T1000 (cell line): ENCODE data around the gene KCNJ15.

Experiments used
- DNase-seq: peaks from one replicate; lab custom pipeline; 2025; ENCODE audit warnings: mixed read lengths; lab: John Stamatoyannopoulos, UW

The KCNJ15 gene

GRCh38 chr21:38326899-38327298, 70.1 kb downstream of the KCNJ15 start:
- no peak for DNase-seq

- no peak for DNase-seq
Observed at GRCh38 chr21:38327984-38328383, 71.2 kb downstream of the KCNJ15 start.

GRCh38 chr21:38329162-38329561, 72.4 kb downstream of the KCNJ15 start:
- DNase-seq = no peak

DNA sequence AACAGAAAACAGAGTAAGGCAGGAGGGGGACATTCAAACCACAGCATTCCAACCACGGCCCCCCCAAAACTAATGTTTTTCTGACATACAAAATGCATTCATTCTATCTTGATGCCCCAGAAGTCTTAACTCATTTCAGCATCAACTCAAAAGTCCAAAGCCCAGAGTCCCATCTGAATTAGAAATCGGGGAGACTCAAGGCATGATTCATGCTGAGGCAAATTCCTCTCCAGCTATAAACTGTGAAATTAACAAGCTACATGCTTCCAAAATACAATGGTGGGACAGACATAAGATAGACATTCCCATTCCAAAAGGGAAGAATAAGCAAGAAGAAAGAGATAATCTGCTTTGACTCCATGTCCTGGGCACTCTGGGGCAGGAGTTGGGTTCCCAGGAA, 73.9 kb downstream of the KCNJ15 start:
- DNase-seq = no peak

DNA sequence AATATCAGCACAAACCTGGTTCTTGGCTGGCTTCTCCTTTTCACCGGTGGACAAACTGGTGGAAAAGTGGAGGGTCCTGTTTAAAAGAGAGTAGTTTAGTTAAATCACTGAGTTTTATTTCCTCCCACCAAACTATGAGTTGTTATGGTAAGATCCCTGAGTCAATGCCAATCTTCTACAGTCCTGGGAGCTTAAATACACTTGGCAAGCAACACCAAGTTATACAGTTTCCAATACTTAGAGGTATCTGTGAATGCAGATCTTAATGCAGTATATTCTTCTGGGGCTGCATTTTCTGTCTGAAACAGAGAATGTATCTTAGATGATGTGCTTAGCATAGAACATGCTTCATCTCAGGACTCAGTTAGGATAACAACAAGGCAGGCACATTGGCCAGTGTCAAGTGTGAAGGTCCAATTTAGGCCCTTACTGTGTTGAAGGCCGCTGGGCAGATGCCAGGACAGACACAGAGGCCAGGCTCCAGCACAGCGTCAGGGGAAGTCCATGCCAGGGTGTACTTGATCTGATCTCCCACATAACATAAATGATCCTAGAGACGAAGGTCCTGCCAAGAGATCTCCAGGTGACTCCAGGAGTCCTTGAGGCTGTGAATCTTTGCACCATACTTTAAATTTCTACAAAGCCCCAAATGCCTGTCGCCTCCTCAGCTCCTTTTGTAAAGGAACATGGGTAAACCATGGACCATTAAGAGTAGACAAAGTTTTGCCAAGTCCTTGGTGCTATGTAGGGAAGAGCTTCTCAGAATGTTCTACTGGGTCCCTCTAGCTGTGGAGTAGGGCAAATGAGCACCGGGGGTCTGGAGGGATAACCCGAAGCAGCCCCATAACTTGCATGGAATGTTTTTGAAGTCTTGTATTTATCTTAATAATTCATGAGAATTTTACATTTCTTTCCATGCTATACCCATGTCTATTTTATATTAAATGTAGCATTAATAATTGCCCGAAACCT, 76.8 kb downstream of the KCNJ15 start:
- no peak for DNase-seq

DNA sequence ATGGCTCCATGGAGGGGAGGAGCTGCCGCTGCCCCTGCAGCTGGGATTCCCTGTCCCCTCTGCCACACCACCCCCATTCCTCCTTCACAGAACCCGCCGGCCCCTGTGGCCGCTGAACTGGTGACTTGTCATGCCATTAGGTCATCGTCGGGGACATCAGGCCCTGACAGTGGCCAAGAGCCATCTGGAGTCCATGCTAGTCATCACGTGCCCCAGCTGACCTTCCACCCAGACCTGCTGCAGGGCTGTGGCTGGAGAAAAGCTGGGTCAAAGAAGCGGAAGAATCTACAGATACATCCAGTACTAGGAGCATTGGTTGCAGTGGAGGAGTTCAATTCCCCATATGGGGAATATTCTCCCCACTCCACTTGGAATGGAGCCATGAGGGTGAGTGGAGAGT, 78.1 kb downstream of the KCNJ15 start:
- DNase-seq = no peak

GRCh38 chr21:38337793-38338192, 81.0 kb downstream of the KCNJ15 start:
- DNase-seq = no peak

DNA sequence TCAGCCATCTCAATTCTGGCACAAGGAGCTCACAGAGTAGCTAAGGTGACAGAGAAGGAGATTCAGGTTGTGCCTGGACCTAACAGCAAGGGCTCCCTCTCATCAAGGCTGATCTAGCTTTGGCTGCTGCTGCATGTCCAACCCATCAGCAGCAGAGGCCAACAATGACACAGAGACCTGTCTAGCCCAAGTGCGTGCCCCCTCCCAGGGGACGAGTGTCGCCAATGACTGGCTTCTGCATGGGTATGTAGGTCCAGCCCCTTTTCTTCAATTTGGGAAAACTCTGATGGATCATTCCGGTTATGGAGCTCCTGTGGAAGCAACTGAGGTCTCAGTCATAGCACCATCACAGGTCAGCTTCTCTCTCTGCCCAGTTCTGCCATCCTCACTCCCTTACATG, 83.3 kb downstream of the KCNJ15 start:
- no peak for DNase-seq

GRCh38 chr21:38341546-38342012, 84.8 kb downstream of the KCNJ15 start:
- DNase-seq = no peak

- no peak for DNase-seq
Observed at GRCh38 chr21:38342739-38343138, 85.9 kb downstream of the KCNJ15 start.

DNA sequence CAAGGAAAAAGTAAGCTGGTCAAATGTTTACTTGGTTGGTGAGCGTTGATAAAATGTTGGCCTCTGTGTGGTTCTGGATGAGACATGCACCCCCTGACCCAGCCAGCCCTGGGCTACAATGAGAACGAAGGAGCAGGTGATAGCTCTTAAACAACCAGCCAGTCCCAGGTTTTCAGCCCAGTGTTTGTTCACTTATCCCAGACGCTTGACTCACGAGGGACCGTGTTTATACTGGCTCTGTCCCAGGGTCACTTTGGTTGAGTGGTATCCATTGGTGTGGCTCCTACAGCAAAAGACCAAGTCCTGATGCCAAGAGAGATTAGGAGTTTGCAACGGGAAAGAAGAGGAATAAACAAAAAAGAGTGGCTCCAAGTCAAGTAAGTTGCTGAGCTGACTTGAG, 86.9 kb downstream of the KCNJ15 start:
- DNase-seq = peak; percentile 24

- no peak for DNase-seq
Observed at GRCh38 chr21:38346286-38346685, 89.5 kb downstream of the KCNJ15 start.

DNA sequence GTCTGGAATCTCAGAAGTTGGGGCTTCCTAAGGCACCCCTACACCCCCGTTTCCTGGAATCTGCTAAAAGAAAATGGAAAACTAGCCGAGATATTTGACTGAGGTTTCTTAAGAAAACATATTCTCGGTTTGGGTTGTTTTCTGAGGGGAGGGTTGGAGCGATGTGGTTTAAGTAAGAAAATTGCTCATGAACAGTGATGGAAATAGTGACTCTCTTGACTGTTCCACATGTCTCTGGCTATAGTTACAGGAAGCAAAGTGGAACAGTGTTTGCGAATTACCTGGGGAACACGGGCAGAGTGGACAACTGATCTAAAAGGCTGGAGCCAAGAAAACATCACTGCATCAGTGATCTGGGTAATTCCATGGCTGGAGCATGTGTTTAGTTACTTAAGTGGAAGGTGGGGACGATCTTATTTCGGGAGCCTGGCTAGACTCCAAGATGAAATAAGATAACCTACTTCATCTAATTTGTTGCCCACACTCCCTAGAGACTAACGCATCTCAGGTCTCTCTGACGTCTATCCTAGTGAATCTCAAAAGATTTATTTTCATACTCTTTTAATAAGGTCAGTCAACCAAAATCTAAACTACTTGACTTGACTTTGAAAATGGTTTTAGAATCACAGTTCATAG, 92.4 kb downstream of the KCNJ15 start:
- no peak for DNase-seq

DNA sequence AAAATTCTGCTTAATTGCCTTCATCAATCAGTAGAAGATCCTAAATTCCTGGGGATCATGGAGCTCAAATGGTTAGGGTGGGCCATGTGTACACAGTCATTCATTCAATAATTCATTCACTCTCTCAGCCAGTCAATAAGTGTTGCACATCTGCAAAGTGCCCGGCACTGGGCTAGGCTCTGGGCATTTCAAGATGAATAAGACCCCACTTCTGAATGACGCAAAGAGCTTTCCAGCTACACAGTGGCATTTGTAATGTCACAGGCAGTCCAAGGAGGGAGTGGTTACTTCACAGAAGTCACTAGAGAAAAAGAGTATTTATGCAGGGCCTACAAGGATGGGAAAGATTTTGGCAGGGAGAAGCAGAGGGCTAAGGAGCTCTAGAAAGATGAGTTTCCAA, 93.2 kb downstream of the KCNJ15 start:
- DNase-seq = no peak

- no peak for DNase-seq
Observed at GRCh38 chr21:38350684-38351083, 93.9 kb downstream of the KCNJ15 start.

GRCh38 chr21:38351176-38351959, 94.6 kb downstream of the KCNJ15 start:
- no peak for DNase-seq

GRCh38 chr21:38351961-38352521, 95.2 kb downstream of the KCNJ15 start:
- DNase-seq = no peak

- peak; percentile 33 for DNase-seq
Observed at GRCh38 chr21:38352536-38353219, 95.9 kb downstream of the KCNJ15 start.

- DNase-seq = no peak
Observed at GRCh38 chr21:38354231-38354630, 97.4 kb downstream of the KCNJ15 start.

GRCh38 chr21:38354746-38355145, 98.0 kb downstream of the KCNJ15 start:
- DNase-seq = no peak

GRCh38 chr21:38355353-38355752, 98.6 kb downstream of the KCNJ15 start:
- DNase-seq = no peak
